Activated CD4-positive, alpha-beta T cell treated with anti-CD3 and anti-CD28 coated beads for 36 hours (primary cell): ENCODE data around the gene SALL4. TPM values are rescaled to one million over a fixed set of nuclear protein-coding genes. Genes with fewer than 3 reads are reported as not detected.

Experiments used
- ATAC-seq: fragments of 200-7000 bp; cut with Tn5 transposase; one replicate; pipeline ENCODE4 v1.10.0; 2021; ENCODE audit warnings: mild to moderate bottlenecking, moderate library complexity
- CTCF ChIA-PET: fragments of 350-600 bp; sonication (Branson Sonifier 250); formaldehyde crosslinking; loops from one replicate; lab custom pipeline; 2021; ENCODE audit warnings: antibody characterized with exemption; lab: Charles Lee
- POLR2A ChIA-PET: fragments of 350-600 bp; sonication (Branson Sonifier 250); formaldehyde crosslinking; loops from one replicate; lab custom pipeline; 2021; ENCODE audit warnings: antibody characterized with exemption, inconsistent platforms; lab: Charles Lee
- DNase-seq: peaks from one replicate; pipeline ENCODE4 v3.0.0-alpha.2; 2020
- H3K27ac Mint-ChIP-seq: one replicate; pipeline ENCODE4 v1.8.0; 2021; ENCODE audit warnings: mixed read lengths
- H3K27me3 Mint-ChIP-seq: one replicate; pipeline ENCODE4 v1.8.0; 2021; ENCODE audit warnings: mixed read lengths
- H3K36me3 Mint-ChIP-seq: one replicate; pipeline ENCODE4 v1.8.0; 2021; ENCODE audit warnings: low read depth, mixed read lengths
- H3K4me1 Mint-ChIP-seq: one replicate; pipeline ENCODE4 v1.8.0; 2021; ENCODE audit warnings: mixed read lengths
- H3K4me3 Mint-ChIP-seq: one replicate; pipeline ENCODE4 v1.8.0; 2021; ENCODE audit warnings: mild to moderate bottlenecking, moderate library complexity, mixed read lengths
- H3K9me3 Mint-ChIP-seq: one replicate; pipeline ENCODE4 v1.8.0; 2021; ENCODE audit warnings: low read depth, mixed read lengths
- intact Hi-C, 2 experiments: fragments of 100-400 bp; cut with DNase I in 1 of 2; cut with micrococcal nuclease in 1 of 2; formaldehyde crosslinking; loops; one replicate each; pipeline versions ENCODE4 v1.14.2 to v1.15.1; 2022 to 2024; cut with DNase I, micrococcal nuclease
- total RNA-seq, 2 experiments: library from RNA; stranded (reverse); gene quantifications; one replicate each; pipeline ENCODE4 v1.2.3, GENCODE V29; 2021

The SALL4 gene
- total RNA-seq, 2 experiments from 2014 or later: 0.11 TPM; not detected in 1

DNA sequence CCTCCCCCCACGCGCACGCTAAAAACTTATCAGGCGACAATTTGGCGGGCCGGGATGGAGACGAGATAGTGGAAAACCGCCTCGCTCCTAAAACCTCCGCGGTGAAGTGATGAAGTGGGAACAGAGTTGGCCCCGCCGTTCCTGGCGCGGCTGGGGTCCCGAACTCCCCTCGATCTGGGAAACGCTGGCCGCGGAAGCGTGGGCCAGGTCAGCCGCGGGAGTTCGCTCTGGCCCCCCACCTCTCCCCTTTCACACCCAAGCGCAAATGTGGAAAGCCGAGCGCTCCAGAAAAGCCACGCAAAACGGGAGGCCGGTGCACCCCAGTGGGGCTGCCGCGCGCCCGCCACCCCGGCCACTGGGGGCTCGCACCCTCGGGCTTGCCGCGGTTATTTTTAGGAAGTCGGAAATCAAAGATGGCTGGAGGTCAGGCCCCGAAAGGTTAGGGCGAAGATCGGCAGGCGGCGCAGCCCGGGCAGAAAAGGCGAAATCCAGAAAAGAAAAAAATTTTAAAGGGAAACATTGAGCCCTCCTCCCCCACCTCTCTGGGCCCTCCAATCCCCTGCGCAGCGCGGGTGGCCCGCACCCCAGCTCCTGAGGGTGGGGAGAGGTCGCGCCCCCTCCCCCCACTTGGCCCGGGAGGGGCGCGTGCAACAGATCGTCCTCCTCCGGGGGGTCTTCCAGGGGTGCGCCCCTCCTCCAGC, 1.0 kb downstream of the SALL4 start:
- H3K4me3 Mint-ChIP-seq: peak overlapping the region; percentile 45
- H3K27ac Mint-ChIP-seq: no peak overlapping the region
- intact Hi-C loops: loop anchor here in 1 of 2 experiments (2.0 to 5.0 kb wide), 2 partner anchors 34 to 99 kb away; no protein-coding TSS in a partner anchor
- peaks cover 58% of the 10 kb centered on the region for H3K27me3 Mint-ChIP-seq
- peak; percentile 12 for DNase-seq
- ChIA-PET CTCF (no interaction called here), POLR2A (no interaction called here)
- no peaks in the 10 kb centered on the region for H3K36me3 Mint-ChIP-seq
- H3K4me1 Mint-ChIP-seq: peaks cover 8% of the 10 kb centered on the region
- ATAC-seq: no peak
- H3K9me3 Mint-ChIP-seq: no peaks in the 10 kb centered on the region

- ATAC-seq (no peak), DNase-seq (peak; percentile 32)
- H3K4me1 Mint-ChIP-seq: peaks cover 8% of the 10 kb centered on the region
- H3K9me3 Mint-ChIP-seq: no peaks in the 10 kb centered on the region
- H3K27me3 Mint-ChIP-seq: peaks cover 56% of the 10 kb centered on the region
- peak overlapping the region; percentile 45 for H3K4me3 Mint-ChIP-seq
- POLR2A ChIA-PET: no interaction called here
- CTCF ChIA-PET: interaction anchor here (0.7 to 1.1 kb wide), 7 partner anchors 21 to 305 kb away, joined by 3 to 5 read pairs (median 3); no protein-coding TSS in a partner anchor
- no peaks in the 10 kb centered on the region for H3K36me3 Mint-ChIP-seq
- intact Hi-C loops: loop anchor here in 1 of 2 experiments (1.0 to 5.0 kb wide), 4 partner anchors 34 to 283 kb away; no protein-coding TSS in a partner anchor
- H3K27ac Mint-ChIP-seq: no peak overlapping the region
Measured at GRCh38 chr20:51800872-51801121, 1.5 kb downstream of the SALL4 start.

DNA sequence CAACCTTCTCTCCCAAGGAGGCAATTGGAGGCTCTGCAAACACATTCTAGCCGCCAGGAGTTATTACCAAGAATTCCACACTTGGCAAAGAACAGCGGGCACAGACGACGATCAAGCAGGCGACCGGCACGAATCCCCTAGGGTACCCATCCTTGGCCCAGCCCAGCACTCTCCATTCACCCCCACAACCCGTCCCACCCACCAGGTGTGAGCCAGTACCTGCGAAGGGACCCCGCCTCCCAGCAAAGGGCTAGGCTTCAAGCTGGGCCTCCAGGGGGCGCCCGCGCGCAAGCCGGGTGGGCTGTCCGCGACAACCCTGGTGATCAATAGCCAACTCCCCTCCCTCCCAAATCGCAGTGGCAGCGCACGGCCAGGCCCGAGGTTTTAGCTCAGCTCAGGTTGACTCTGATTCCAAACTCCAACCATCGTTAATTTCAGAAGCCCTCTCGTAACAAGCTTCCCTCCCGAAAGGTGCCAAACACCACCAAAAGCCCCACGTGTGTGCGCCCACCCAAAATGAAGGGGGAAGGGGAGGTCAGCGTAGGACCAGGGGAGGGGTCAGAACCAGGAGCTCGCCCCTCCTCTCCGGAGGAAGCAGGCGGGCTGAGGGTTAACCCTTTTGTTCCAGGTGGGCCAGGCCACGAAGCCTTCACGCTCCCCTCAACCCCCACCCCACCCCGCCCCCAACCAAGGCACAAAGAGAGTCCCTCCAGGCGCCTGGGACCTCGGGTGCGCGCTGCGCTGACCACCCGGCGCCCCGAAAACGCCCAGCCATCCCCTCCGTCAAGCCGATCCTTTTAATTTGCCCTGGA, 2.1 kb downstream of the SALL4 start:
- H3K27ac Mint-ChIP-seq: no peak overlapping the region
- peaks cover 55% of the 10 kb centered on the region for H3K27me3 Mint-ChIP-seq
- CTCF ChIA-PET: interaction anchor here (0.7 to 1.4 kb wide), 16 partner anchors 15 to 305 kb away, joined by 3 to 5 read pairs (median 3); no protein-coding TSS in a partner anchor
- ATAC-seq (peak; percentile 78), DNase-seq (peak; percentile 84)
- H3K4me1 Mint-ChIP-seq: peaks cover 8% of the 10 kb centered on the region
- POLR2A ChIA-PET: no interaction called here
- H3K36me3 Mint-ChIP-seq: no peaks in the 10 kb centered on the region
- intact Hi-C loops: loop anchor here in 1 of 2 experiments (1.0 to 5.0 kb wide), 4 partner anchors 33 to 283 kb away; no protein-coding TSS in a partner anchor
- H3K4me3 Mint-ChIP-seq: peak overlapping the region; percentile 45
- no peaks in the 10 kb centered on the region for H3K9me3 Mint-ChIP-seq

DNA sequence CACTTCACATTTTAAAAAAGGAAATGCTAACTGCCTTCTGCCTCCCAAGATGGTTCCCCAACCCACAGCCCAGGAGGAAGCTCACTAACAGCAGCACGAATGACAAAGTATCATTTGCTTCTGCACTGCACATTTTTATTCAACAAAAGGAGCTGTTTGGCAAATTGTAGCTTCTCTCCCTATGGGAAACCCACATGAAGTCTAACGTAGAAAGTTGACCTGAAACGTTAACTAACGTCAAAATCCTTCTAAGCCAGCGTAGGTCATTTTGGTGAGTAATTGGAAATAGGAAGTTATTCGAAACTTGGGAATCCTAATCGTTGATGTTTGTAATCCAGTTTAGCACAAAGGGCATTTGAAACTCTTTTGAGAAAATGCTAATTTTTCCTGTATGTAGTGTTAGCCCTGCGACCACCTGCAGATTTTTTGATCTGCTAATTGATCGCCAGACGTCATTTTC, 2.9 kb downstream of the SALL4 start:
- DNase-seq (no peak), ATAC-seq (no peak)
- no peak overlapping the region for H3K27ac Mint-ChIP-seq
- intact Hi-C loops: loop anchor here in 1 of 2 experiments (5.0 kb wide), 1 partner anchor 283 kb away; no protein-coding TSS in a partner anchor
- ChIA-PET CTCF (interaction anchor here (0.7 to 1.4 kb wide), 15 partner anchors 9 to 282 kb away, joined by 3 to 5 read pairs (median 3); no protein-coding TSS in a partner anchor), POLR2A (interaction anchor here (0.5 kb wide), 1 partner anchor 14 kb away, joined by 4 read pairs; no protein-coding TSS in a partner anchor)
- H3K9me3 Mint-ChIP-seq: no peaks in the 10 kb centered on the region
- H3K4me1 Mint-ChIP-seq: peaks cover 8% of the 10 kb centered on the region
- no peaks in the 10 kb centered on the region for H3K36me3 Mint-ChIP-seq
- H3K4me3 Mint-ChIP-seq: no peak overlapping the region
- peaks cover 53% of the 10 kb centered on the region for H3K27me3 Mint-ChIP-seq

- ATAC-seq (no peak), DNase-seq (no peak)
- Mint-ChIP-seq H3K4me1 (peaks cover 8% of the 10 kb centered on the region), H3K4me3 (no peak overlapping the region), H3K27ac (no peak overlapping the region), H3K36me3 (no peaks in the 10 kb centered on the region), H3K9me3 (no peaks in the 10 kb centered on the region), H3K27me3 (peaks cover 47% of the 10 kb centered on the region)
- POLR2A ChIA-PET: no interaction called here
- intact Hi-C loops: loop anchor here in 1 of 2 experiments (5.0 kb wide), 1 partner anchor 285 kb away; no protein-coding TSS in a partner anchor
- CTCF ChIA-PET: interaction anchor here (0.5 kb wide), 1 partner anchor 515 kb away, joined by 3 read pairs; no protein-coding TSS in a partner anchor
Measured at GRCh38 chr20:51797357-51798025, 4.8 kb downstream of the SALL4 start.

GRCh38 chr20:51796340-51796739, 6.0 kb downstream of the SALL4 start:
- no peak overlapping the region for H3K4me3 Mint-ChIP-seq
- H3K27ac Mint-ChIP-seq: no peak overlapping the region
- ATAC-seq (no peak), DNase-seq (no peak)
- H3K36me3 Mint-ChIP-seq: no peaks in the 10 kb centered on the region
- H3K27me3 Mint-ChIP-seq: peaks cover 41% of the 10 kb centered on the region
- intact Hi-C loops: loop anchor here in 1 of 2 experiments (5.0 kb wide), 1 partner anchor 286 kb away; no protein-coding TSS in a partner anchor
- POLR2A ChIA-PET: no interaction called here
- CTCF ChIA-PET: interaction anchor here (0.8 to 0.9 kb wide), 2 partner anchors 96 to 172 kb away, joined by 3 to 5 read pairs; no protein-coding TSS in a partner anchor
- no peaks in the 10 kb centered on the region for H3K9me3 Mint-ChIP-seq
- peaks cover 8% of the 10 kb centered on the region for H3K4me1 Mint-ChIP-seq

- H3K27ac Mint-ChIP-seq: no peak overlapping the region
- H3K27me3 Mint-ChIP-seq: peaks cover 12% of the 10 kb centered on the region
- intact Hi-C loops: no loop called here
- ATAC-seq: no peak
- H3K9me3 Mint-ChIP-seq: no peaks in the 10 kb centered on the region
- ChIA-PET POLR2A (no interaction called here), CTCF (interaction anchor here (1.3 kb wide), 1 partner anchor 12 kb away, joined by 3 read pairs; no protein-coding TSS in a partner anchor)
- no peak overlapping the region for H3K4me3 Mint-ChIP-seq
- H3K36me3 Mint-ChIP-seq: no peaks in the 10 kb centered on the region
- no peak for DNase-seq
- H3K4me1 Mint-ChIP-seq: no peaks in the 10 kb centered on the region
Measured at GRCh38 chr20:51792960-51793359, 9.4 kb downstream of the SALL4 start.

DNA sequence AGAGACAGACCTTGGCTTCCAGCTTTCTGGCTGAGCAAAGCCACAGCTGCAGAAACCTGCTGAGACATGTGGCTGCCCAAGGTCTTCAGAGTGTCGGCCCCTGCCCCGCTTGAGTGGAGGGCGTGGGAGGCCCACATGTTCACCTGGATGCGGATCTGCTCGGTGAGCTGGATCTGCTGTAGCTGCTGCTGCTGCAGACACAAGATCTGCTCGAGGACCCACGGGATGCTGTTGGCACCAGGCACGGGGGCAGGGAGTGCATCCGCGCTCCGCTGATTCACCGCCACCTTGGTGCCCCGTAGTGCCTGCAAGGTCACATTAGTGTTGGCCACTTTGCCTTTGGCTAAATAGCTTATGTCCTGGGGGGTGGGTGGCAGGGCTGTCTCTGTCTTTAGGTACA, 10.7 kb downstream of the SALL4 start:
- Mint-ChIP-seq H3K27me3 (peaks cover 7% of the 10 kb centered on the region), H3K36me3 (no peaks in the 10 kb centered on the region), H3K4me1 (no peaks in the 10 kb centered on the region), H3K9me3 (no peaks in the 10 kb centered on the region), H3K4me3 (no peak overlapping the region), H3K27ac (no peak overlapping the region)
- no peak for ATAC-seq
- DNase-seq: no peak
- ChIA-PET POLR2A (no interaction called here), CTCF (interaction anchor here (1.1 to 1.3 kb wide), 2 partner anchors 11 to 126 kb away, joined by 3 read pairs; no protein-coding TSS in a partner anchor)
- intact Hi-C loops: no loop called here

DNA sequence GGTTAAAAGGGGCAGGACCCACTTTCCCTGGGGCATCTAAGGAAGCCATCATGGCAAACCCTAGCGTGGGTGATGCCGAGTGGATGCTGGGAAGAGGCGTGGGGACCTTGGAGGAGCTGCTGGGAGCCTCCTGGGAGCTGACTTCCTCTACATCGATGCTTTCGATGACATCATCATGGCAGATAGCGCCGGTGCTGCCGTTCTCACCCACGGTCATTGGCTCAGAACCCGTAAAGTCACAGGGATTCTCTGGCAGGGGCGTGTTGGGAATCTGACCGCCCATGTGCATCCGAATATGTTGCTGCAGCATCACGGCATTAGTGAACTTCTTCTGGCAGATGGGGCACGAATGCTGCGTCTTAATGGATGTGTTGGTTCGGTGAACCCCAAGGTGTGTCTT, 12.1 kb downstream of the SALL4 start:
- peaks cover 3% of the 10 kb centered on the region for H3K27me3 Mint-ChIP-seq
- no peak for ATAC-seq
- intact Hi-C loops: no loop called here
- H3K4me3 Mint-ChIP-seq: no peak overlapping the region
- ChIA-PET CTCF (no interaction called here), POLR2A (no interaction called here)
- H3K9me3 Mint-ChIP-seq: no peaks in the 10 kb centered on the region
- H3K27ac Mint-ChIP-seq: no peak overlapping the region
- no peak for DNase-seq
- H3K36me3 Mint-ChIP-seq: no peaks in the 10 kb centered on the region
- no peaks in the 10 kb centered on the region for H3K4me1 Mint-ChIP-seq

GRCh38 chr20:51789434-51789833, 12.9 kb downstream of the SALL4 start:
- H3K36me3 Mint-ChIP-seq: no peaks in the 10 kb centered on the region
- peaks cover 3% of the 10 kb centered on the region for H3K27me3 Mint-ChIP-seq
- H3K9me3 Mint-ChIP-seq: no peaks in the 10 kb centered on the region
- POLR2A ChIA-PET: no interaction called here
- H3K4me3 Mint-ChIP-seq: no peak overlapping the region
- H3K4me1 Mint-ChIP-seq: no peaks in the 10 kb centered on the region
- CTCF ChIA-PET: interaction anchor here (0.8 to 1.1 kb wide), 2 partner anchors 10 to 1621 kb away, joined by 3 read pairs; no protein-coding TSS in a partner anchor
- DNase-seq: no peak
- ATAC-seq: no peak
- intact Hi-C loops: no loop called here
- no peak overlapping the region for H3K27ac Mint-ChIP-seq
